ENCODE measurements around the gene PKN2. TPM values are rescaled to one million over a fixed set of nuclear protein-coding genes. Genes with fewer than 3 reads are reported as not detected.
"Not testable (repeated sequence)": the region's sequence is repeated elsewhere in the genome, so short reads cannot be mapped to it uniquely, and the experiment has no call there.

PKN2 gene
- total and polyA plus RNA-seq, 8 donors: 6.5 to 28.8 (median 16.0) TPM

GRCh38 chr1:88802950-88803349 lies 118.9 kb downstream of the PKN2 start:
- intact Hi-C loops (cut with DNase I): no loop called here
- 86 to 90% methylated on average over 2 of the region's 2 CpGs for WGBS, 2 donors
- TF ChIP-seq CTCF (IDR thresholded peaks at IDR 0.05): no peak
- no peak for DNase-seq
- Histone ChIP-seq H3K27ac (no peak overlapping the region), H3K4me3 (no peak overlapping the region), H3K9me3 (no peaks in the 10 kb centered on the region), H3K36me3 (peaks cover 3 to 16% (median 10%) of the 10 kb centered on the region in 3 donors), H3K27me3 (no peaks in the 10 kb centered on the region), H3K4me1 (no peaks in the 10 kb centered on the region)
- FAIRE-seq: no peak
- ATAC-seq: no peak

- Histone ChIP-seq H3K9me3 (no peaks in the 10 kb centered on the region), H3K27ac (no peak overlapping the region), H3K4me3 (no peak overlapping the region), H3K27me3 (no peaks in the 10 kb centered on the region), H3K4me1 (no peaks in the 10 kb centered on the region), H3K36me3 (peaks cover 3 to 16% (median 15%) of the 10 kb centered on the region in 3 donors)
- no peak for DNase-seq
- FAIRE-seq: no peak
- no peak for ATAC-seq
- intact Hi-C loops (cut with DNase I): no loop called here
- 95 to 96% methylated on average over 5 of the region's 5 CpGs for WGBS, 2 donors
- no peak for TF ChIP-seq CTCF (IDR thresholded peaks at IDR 0.05)
These were observed 119.4 kb downstream of the PKN2 start for GRCh38 chr1:88803444-88803843.

- ATAC-seq (no peak), DNase-seq (no peak), FAIRE-seq (no peak)
- intact Hi-C loops (cut with DNase I): no loop called here
- H3K36me3 ChIP-seq: peaks cover 0 to 22% (median 4%) of the 10 kb centered on the region in 3 donors
- no peak overlapping the region for H3K4me3 ChIP-seq
- no peaks in the 10 kb centered on the region for H3K4me1 ChIP-seq
- H3K27me3 ChIP-seq: no peaks in the 10 kb centered on the region
- H3K27ac ChIP-seq: no peak overlapping the region
- no peaks in the 10 kb centered on the region for H3K9me3 ChIP-seq
- no peak for TF ChIP-seq CTCF (IDR thresholded peaks at IDR 0.05)
These were observed 128.3 kb downstream of the PKN2 start for GRCh38 chr1:88812366-88812765.

- H3K4me3 ChIP-seq: no peak overlapping the region
- no peak for TF ChIP-seq CTCF (IDR thresholded peaks at IDR 0.05)
- ATAC-seq: no peak
- H3K9me3 ChIP-seq: no peaks in the 10 kb centered on the region
- H3K36me3 ChIP-seq: peaks cover 0 to 17% (median 0%) of the 10 kb centered on the region in 3 donors
- no peaks in the 10 kb centered on the region for H3K27me3 ChIP-seq
- no peak for FAIRE-seq
- no peaks in the 10 kb centered on the region for H3K4me1 ChIP-seq
- no peak for DNase-seq
- H3K27ac ChIP-seq: no peak overlapping the region
- intact Hi-C loops (cut with DNase I): no loop called here
- WGBS, 2 donors: 89 to 90% methylated on average over 1 of the region's 1 CpG
These were observed 129.4 kb downstream of the PKN2 start for GRCh38 chr1:88813471-88813870.

GRCh38 chr1:88819642-88820041 lies 135.6 kb downstream of the PKN2 start:
- intact Hi-C loops (cut with DNase I); H3K27ac ChIP-seq; DNase-seq; H3K27me3 ChIP-seq; H3K4me3 ChIP-seq; ATAC-seq; H3K9me3 ChIP-seq; FAIRE-seq; H3K4me1 ChIP-seq: not testable (repeated sequence)
- 95 to 97% methylated on average over 3 of the region's 3 CpGs for WGBS, 2 donors
- peaks cover 0 to 18% (median 0%) of the 10 kb centered on the region in 3 donors for H3K36me3 ChIP-seq

All from pancreas (tissue), 10 donors.